HTR-8/SVneo (cell line): ENCODE results near the gene PDHA1.
A peak's percentile ranks its signal among the peaks of the same experiment; 100 is the strongest.

ENCODE experiments used
- DNase-seq: peaks from one replicate; pipeline ENCODE4 v3.0.0; 2011; ENCODE audit warnings: low spot score, mixed read lengths; ENCODE audit not compliant: insufficient read length
- FAIRE-seq: peaks from 2 replicates; lab custom pipeline; 2011; peaks lifted over from hg19 to GRCh38; lab: Jason Lieb, UNC

PDHA1 gene

GRCh38 chrX:19343535-19344408, at the start of gene PDHA1:
TSS of gene PDHA1 (plus strand) at chrX:19343927. CDS start at chrX:19344038, 111 bp downstream.
- peak; percentile 78 for FAIRE-seq
- peak; percentile 57 for DNase-seq

GRCh38 chrX:19303256-19303880, 40.4 kb upstream of the PDHA1 start:
- no peak for DNase-seq
- FAIRE-seq, result no peak

- no peak for DNase-seq
- FAIRE-seq, result no peak
Measured at GRCh38 chrX:19326567-19326966, 17.2 kb upstream of the PDHA1 start.

GRCh38 chrX:19331831-19332230, 11.9 kb upstream of the PDHA1 start:
- DNase-seq (no peak), FAIRE-seq (no peak)

- DNase-seq (no peak), FAIRE-seq (no peak)
Measured at GRCh38 chrX:19332983-19333382, 10.7 kb upstream of the PDHA1 start.

GRCh38 chrX:19334945-19335626, 8.6 kb upstream of the PDHA1 start:
- FAIRE-seq (no peak), DNase-seq (no peak)

GRCh38 chrX:19342331-19342906, 1.3 kb upstream of the PDHA1 start:
- FAIRE-seq (no peak), DNase-seq (no peak)

- DNase-seq, result no peak
- FAIRE-seq, result no peak
Measured at GRCh38 chrX:19343085-19343534, 617 bp upstream of the PDHA1 start.

GRCh38 chrX:19344661-19345060, 934 bp downstream of the PDHA1 start:
- FAIRE-seq, result no peak
- no peak for DNase-seq

- FAIRE-seq (no peak), DNase-seq (no peak)
Measured at GRCh38 chrX:19347916-19348315, 4.2 kb downstream of the PDHA1 start.

- FAIRE-seq (no peak), DNase-seq (no peak)
Measured at GRCh38 chrX:19349264-19349663, 5.5 kb downstream of the PDHA1 start.

GRCh38 chrX:19350941-19351384, 7.2 kb downstream of the PDHA1 start:
- DNase-seq, result no peak
- no peak for FAIRE-seq

GRCh38 chrX:19354625-19355024, 10.9 kb downstream of the PDHA1 start:
- FAIRE-seq (no peak), DNase-seq (no peak)

- no peak for FAIRE-seq
- DNase-seq, result no peak
Measured at GRCh38 chrX:19358521-19358920, 14.8 kb downstream of the PDHA1 start.

- FAIRE-seq, result no peak
- no peak for DNase-seq
Measured at GRCh38 chrX:19360903-19361302, 17.2 kb downstream of the PDHA1 start.

GRCh38 chrX:19361701-19362100, 18.0 kb downstream of the PDHA1 start:
- DNase-seq, result no peak

GRCh38 chrX:19368576-19368975, 24.8 kb downstream of the PDHA1 start:
- FAIRE-seq (no peak), DNase-seq (no peak)

More at GRCh38 chrX:19361701-19362100, 18.0 kb downstream of the PDHA1 start:
- no peak for FAIRE-seq

- no peak for DNase-seq
- FAIRE-seq, result no peak
Measured at GRCh38 chrX:19370061-19370460, 26.3 kb downstream of the PDHA1 start.

- FAIRE-seq (no peak), DNase-seq (peak; percentile 51)
Measured at GRCh38 chrX:19372170-19372546, 28.4 kb downstream of the PDHA1 start.

- DNase-seq (no peak), FAIRE-seq (no peak)
Measured at GRCh38 chrX:19372547-19373331, 29.0 kb downstream of the PDHA1 start.
